GM18870 (cell line): ENCODE measurements around the gene EIF2B2.
A peak's percentile ranks its signal among the peaks of the same experiment; 100 is the strongest.

Source experiments
- ATAC-seq: cut with Tn5 transposase; IDR thresholded peaks from one replicate; pipeline ENCODE4 v1.9.1; 2021; ENCODE audit warnings: moderate library complexity; ENCODE audit not compliant: unreplicated experiment

The EIF2B2 gene

DNA sequence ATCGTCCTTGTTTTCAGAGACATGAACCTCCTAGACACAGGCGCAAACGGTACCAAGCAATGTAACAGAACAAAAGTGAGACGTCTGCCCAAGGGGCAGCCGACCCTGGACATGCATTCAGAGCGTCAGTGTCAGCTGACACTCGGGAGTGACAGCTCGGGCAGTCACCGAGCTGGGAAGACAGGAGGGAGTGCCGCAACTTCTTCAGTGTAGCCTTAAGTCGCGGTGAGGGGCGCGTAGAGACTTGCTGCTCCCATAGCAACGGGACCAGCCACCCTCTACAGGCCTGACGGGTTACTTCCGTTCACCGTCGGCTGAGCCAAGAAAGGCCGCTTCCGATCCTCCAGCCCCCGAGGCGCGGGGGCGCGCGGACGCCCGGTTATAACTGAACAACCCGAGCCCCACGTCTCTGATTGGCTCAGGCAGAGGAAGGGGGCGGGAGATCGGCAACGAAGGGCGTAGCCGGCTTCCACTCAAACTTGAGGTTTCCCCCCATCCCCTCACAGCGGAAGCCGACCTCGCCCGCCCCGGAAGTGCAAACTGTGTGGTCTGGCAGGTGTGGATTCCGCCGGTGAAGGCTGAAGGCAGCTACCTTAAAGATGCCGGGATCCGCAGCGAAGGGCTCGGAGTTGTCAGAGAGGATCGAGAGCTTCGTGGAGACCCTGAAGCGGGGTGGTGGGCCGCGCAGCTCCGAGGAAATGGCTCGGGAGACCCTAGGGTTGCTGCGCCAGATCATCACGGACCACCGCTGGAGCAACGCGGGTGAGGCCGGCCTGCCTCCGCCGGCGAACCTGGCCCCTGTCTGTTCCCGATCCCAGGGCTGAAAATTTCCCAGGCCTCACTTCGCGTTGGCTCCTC, at the start of gene EIF2B2:
Gene EIF2B2 (plus strand): TSS at position 530 of the 858 bp plus-strand sequence. CDS start 70 bp downstream, at position 600.
- ATAC-seq, result peak; percentile 89

GRCh38 chr14:74953686-74954085, 49.0 kb upstream of the EIF2B2 start:
- no peak for ATAC-seq

DNA sequence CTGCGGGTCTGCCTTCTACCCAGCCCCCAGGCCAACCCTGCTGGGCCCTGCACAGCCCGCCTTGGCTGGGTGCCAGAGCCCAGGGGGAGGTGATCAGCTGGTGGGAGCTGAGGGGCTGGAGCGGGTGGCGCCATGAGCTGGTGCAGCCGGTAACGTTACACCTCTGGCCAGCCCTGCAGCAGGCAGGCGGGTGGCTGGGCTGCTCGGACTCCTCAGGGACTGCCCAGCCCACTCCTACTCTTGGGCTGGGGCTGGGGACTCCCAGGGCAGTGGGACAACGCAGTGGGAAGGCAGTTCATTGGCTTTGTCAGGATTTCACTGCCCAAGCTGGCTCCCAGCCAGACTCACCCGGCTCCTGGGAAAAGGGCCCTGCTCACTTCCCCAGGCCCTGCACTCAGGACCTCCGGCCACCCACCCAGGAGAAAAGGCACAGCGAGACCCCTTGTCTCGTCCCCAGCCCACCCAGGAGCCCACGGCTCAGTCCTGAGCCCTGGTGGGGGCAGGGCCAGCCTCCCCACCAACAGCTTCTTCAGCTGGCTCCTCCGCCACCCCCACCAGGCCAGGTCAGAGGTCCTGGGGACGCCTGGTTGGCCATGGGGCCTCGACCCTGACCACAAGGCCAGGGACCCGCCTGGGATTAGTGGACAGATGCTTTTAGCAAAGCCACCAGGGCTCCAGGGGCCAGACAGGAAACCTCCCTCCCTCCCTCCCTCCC, 48.3 kb upstream of the EIF2B2 start:
- ATAC-seq, result no peak

GRCh38 chr14:74954947-74955228, 47.8 kb upstream of the EIF2B2 start:
- ATAC-seq, result no peak

GRCh38 chr14:74955229-74956026, 47.3 kb upstream of the EIF2B2 start, which contains the start of gene PGF:
Gene PGF, minus strand, starts transcription at chr14:74955597. Its CDS starts 355 bp downstream, at chr14:74955242.
- no peak for ATAC-seq

GRCh38 chr14:74956027-74956279, 46.8 kb upstream of the EIF2B2 start:
- ATAC-seq, result no peak

GRCh38 chr14:74956280-74957072, 46.2 kb upstream of the EIF2B2 start:
- no peak for ATAC-seq

DNA sequence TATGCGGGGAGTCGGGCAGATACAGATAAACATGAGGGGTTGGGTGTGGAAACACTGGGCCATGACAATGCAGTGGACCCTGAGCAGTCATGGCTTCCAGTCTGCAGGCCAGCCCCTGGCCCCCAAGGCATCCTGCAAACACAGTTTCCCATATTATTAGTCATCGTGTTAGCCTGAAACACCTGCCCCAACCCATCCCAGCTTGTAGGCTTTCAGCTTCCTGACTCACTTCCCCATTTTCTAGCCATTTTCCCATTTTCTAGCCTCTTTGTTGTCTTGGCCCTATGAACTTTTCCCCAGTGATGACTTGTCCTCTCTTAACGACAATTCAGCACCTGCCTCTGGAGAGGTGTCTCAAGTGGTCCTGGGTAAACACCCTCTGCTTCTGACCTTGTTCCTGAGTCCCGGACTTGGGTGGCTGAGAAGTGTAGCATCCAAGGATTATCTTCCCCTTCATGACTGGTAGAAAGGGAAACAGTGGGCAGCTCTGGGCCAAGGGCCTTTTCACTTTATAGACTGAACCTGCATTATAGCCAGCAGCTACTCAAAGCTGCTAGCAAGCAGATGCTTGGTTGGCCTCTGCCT, 43.0 kb upstream of the EIF2B2 start:
- ATAC-seq, result no peak

DNA sequence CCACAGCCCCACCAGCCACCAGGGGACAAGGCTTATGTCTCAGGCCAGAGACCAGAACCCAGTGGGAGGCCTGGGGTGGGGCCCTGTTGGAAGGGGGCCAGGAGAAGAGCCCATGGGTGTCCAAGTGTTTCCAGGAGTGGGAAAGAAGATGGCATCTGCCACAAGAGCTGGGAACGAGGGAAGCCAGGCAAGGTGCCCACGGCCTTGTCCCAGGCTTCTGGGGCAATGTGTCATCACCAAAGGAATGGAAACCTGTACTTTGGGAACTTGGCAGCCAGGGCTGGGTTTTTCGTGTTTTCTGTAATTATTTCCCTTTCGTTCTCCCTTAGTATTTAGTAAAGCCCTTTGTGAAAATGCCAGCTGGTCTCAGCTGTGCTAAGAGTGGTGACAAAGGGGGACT, 42.0 kb upstream of the EIF2B2 start:
- ATAC-seq, result no peak

GRCh38 chr14:74961238-74961911, 41.3 kb upstream of the EIF2B2 start:
- no peak for ATAC-seq

DNA sequence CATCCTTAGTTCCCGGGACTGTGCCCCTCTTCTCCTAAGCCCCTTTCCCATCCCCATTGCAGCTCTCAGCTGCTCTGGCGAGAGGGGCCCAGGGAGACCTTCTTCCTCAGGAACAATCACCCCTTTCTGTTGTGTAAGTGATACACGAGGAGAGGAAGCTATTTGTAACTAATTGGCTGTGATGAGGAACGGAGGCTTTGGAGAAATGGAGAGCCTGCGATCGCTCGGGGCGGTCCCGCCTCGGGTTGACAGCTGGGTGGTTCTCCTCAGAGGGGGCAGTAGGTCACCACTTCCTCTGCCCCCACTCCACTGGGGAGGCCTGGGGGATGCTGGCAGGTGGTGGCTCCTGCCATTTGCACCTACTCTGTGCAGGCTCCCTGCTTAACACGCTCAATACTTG, 40.7 kb upstream of the EIF2B2 start:
- no peak for ATAC-seq

DNA sequence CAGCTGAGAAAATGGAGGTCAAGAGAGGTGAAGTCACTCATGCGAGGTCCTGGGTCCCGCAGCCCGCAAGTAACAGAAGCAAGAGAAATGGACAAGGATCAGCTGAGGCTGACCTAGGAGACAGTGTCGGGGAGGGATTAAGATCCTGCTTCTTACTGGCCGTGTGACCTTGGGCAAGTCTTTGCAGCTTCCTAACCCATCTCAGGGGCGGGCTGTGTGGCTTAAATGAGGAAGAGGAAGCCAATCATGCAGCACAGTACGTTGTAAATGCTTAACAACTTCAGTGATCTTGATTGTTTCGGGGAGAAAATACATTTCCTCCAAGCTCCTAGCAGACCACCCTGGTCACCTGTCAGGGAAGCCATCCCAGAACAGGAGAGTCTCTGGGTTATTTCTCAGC, 40.2 kb upstream of the EIF2B2 start:
- ATAC-seq, result no peak

- ATAC-seq, result no peak
These were observed 39.5 kb upstream of the EIF2B2 start for GRCh38 chr14:74963178-74963704.

DNA sequence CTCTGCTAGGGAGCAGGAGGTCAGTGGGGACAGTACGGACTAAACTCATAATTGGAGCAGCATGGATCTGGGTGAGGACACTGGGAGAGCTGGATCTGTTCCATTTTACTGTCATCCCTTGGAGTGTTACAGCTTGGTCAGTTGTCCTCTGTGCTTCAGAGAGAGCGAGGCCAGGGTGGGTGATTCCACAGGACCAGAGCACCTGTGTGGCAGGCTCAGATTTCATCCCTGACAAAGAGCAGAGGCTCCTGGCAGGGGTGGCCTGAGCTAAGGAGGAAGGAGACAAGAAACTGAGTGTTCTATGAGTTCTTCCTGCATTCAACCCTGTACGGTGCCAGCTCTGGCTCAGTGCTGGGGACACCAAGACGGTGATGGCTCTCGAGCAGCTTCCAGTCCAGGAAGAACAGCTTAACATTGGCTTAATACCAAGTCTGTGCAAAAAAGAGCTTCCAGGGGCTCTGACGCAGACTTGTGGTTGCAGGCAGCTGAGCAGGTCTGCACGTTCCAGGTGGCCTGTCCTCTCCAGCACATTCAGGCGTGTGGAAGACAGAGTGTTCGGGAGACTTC, 38.9 kb upstream of the EIF2B2 start:
- no peak for ATAC-seq

DNA sequence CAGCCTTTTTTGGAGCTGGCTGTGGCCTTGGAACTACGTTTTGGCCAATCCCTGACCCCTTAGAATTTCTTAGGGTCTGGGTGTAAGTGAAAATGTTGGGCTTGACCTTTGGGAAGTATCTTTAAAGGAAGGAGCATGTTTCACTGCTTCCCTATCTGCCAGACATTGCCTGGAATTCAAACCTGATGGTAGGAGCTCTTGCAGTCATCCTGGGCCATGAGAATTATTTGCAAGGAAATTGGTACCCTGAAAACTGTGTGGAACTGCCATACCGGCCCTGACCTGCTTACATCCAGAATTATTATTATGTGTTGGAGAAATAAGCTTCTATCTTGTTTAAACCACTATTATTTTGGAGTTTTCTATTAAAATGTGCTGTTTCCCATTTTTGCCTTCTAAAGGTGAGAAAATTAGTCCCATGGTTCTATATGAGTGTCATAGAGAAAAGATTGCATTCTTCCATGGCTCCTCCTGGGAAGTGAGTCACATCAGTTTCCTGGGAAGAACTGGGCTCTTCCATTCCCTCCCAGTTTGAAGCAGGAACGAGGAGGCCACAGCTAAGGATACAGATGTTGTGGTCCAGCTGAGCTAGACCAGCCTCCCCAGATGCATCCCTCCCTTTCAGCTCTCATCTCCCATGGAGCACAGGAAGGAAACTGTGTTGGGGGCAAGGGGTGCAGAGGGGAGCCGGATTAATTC, 37.8 kb upstream of the EIF2B2 start:
- ATAC-seq, result no peak

GRCh38 chr14:74965486-74966153, 37.1 kb upstream of the EIF2B2 start:
- ATAC-seq, result no peak

- no peak for ATAC-seq
These were observed 33.9 kb upstream of the EIF2B2 start for GRCh38 chr14:74968811-74969210.

GRCh38 chr14:74973003-74973653, 29.6 kb upstream of the EIF2B2 start:
- no peak for ATAC-seq
